ENCODE data around the gene REN.

REN gene

GRCh38 chr1:204178487-204179281, 12.5 kb upstream of the REN start:
- H3K4me3 ChIP-seq (replicated peaks; ENCODE audit: low read depth, low read length) = no peak overlapping the region

GRCh38 chr1:204177133-204177532, 11.0 kb upstream of the REN start:
- Histone ChIP-seq H3K27me3 (replicated peaks; ENCODE audit: control insufficient read depth, insufficient read depth, low read length) (no peaks in the 10 kb centered on the region; the same call in 1 of the 2 replicates), H3K4me3 (replicated peaks; ENCODE audit: low read depth, low read length) (no peak overlapping the region), H3K36me3 (ENCODE audit: control insufficient read depth, insufficient read depth, low read length) (no peaks in the 10 kb centered on the region)
- TF ChIP-seq CTCF (IDR thresholded peaks at IDR 0.05; ENCODE audit: insufficient read depth, low read length, poor library complexity, severe bottlenecking) = no peak
- DNase-seq (ENCODE audit: extremely low read depth, insufficient read length) = no peak

More at GRCh38 chr1:204178487-204179281, 12.5 kb upstream of the REN start:
- no peak for TF ChIP-seq CTCF (IDR thresholded peaks at IDR 0.05; ENCODE audit: insufficient read depth, low read length, poor library complexity, severe bottlenecking)
- no peaks in the 10 kb centered on the region for H3K36me3 ChIP-seq (ENCODE audit: control insufficient read depth, insufficient read depth, low read length)
- H3K27me3 ChIP-seq (replicated peaks; ENCODE audit: control insufficient read depth, insufficient read depth, low read length) = no peaks in the 10 kb centered on the region; the same call in 1 of the 2 replicates
- DNase-seq (ENCODE audit: extremely low read depth, insufficient read length) = no peak

GRCh38 chr1:204176049-204176448, 9.9 kb upstream of the REN start:
- H3K4me3 ChIP-seq (replicated peaks; ENCODE audit: low read depth, low read length) = no peak overlapping the region
- DNase-seq (ENCODE audit: extremely low read depth, insufficient read length) = no peak
- no peaks in the 10 kb centered on the region; the same call in 1 of the 2 replicates for H3K27me3 ChIP-seq (replicated peaks; ENCODE audit: control insufficient read depth, insufficient read depth, low read length)
- TF ChIP-seq CTCF (IDR thresholded peaks at IDR 0.05; ENCODE audit: insufficient read depth, low read length, poor library complexity, severe bottlenecking) = no peak
- H3K36me3 ChIP-seq (ENCODE audit: control insufficient read depth, insufficient read depth, low read length) = no peaks in the 10 kb centered on the region

- H3K4me3 ChIP-seq (replicated peaks; ENCODE audit: low read depth, low read length) = no peak overlapping the region
- H3K27me3 ChIP-seq (replicated peaks; ENCODE audit: control insufficient read depth, insufficient read depth, low read length) = no peaks in the 10 kb centered on the region
- no peak for TF ChIP-seq CTCF (IDR thresholded peaks at IDR 0.05; ENCODE audit: insufficient read depth, low read length, poor library complexity, severe bottlenecking)
- DNase-seq (ENCODE audit: extremely low read depth, insufficient read length) = no peak
- H3K36me3 ChIP-seq (ENCODE audit: control insufficient read depth, insufficient read depth, low read length) = no peaks in the 10 kb centered on the region
Measured at GRCh38 chr1:204174958-204175357, 8.8 kb upstream of the REN start.

GRCh38 chr1:204172404-204173029, 6.4 kb upstream of the REN start:
- no peak overlapping the region for H3K4me3 ChIP-seq (replicated peaks; ENCODE audit: low read depth, low read length)
- no peak for TF ChIP-seq CTCF (IDR thresholded peaks at IDR 0.05; ENCODE audit: insufficient read depth, low read length, poor library complexity, severe bottlenecking)
- no peak for DNase-seq (ENCODE audit: extremely low read depth, insufficient read length)
- H3K36me3 ChIP-seq (ENCODE audit: control insufficient read depth, insufficient read depth, low read length) = no peaks in the 10 kb centered on the region
- no peaks in the 10 kb centered on the region for H3K27me3 ChIP-seq (replicated peaks; ENCODE audit: control insufficient read depth, insufficient read depth, low read length)
